ENCODE data around the gene GBX1. TPM values are rescaled to one million over a fixed set of nuclear protein-coding genes. Genes with fewer than 3 reads are reported as not detected.

GBX1 gene
- total and polyA plus RNA-seq, 2 donors (not counting 1 experiment from before 2014, with no cell fraction given), result not detected

DNA sequence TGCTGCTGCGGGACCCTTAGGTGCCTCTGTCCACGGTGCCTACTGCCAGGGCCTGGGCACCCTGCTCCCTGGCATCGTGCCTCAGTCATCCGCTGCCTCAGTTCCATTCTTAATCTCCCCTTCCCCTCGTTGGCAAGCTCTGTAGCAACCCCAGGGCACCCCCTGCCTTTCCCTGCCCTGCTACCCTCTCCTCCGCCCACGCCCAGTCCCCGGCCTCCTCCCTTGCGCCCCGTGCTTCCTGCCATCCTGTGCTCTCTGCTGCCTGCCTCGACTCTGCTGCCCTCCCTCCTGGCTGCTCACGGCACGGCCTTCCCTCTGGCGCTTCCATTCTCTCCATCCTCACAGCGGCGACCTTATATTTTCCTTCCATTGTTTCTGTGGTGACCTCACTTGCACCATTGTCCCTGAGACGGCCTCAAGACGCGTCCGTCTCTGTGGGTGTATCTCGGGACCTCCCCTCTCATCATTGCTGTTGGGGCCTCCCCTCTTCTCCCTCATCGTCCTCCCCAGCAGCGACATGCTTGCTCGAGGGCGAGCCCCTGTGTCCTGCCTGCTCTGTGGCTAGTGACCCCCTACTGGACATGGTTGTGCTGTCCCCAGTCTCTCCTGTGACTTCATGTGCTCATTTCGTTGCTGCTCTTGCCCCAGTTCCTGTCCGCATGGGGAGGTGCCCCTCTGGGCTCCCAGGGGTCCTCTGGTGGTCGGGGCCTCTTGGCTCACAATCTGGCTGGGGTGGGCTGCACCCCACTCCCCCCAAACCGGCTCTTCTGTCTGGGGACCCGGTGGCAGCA, 45.9 kb downstream of the GBX1 start:
- TF ChIP-seq CTCF (conservative IDR thresholded peaks at IDR 0.05 in 1 of 2, IDR thresholded peaks at IDR 0.05 in 1 of 2; ENCODE audit: low read depth in 1 of 2, low read length in 2 of 2), result no peak
- no peak for TF ChIP-seq EZH2 (IDR thresholded peaks at IDR 0.05; ENCODE audit: low read length, missing control alignments)
- Histone ChIP-seq H3K36me3 (ENCODE audit: control insufficient read depth, insufficient read depth, low read length) (peaks cover 29% of the 10 kb centered on the region), H2AFZ (ENCODE audit: low read length) (no peak overlapping the region), H4K20me1 (ENCODE audit: control insufficient read depth, extremely low read depth, insufficient read depth, low read length) (no peaks in the 10 kb centered on the region), H3K4me2 (ENCODE audit: extremely low read depth, insufficient read depth, low read length) (no peak overlapping the region), H3K4me1 (ENCODE audit: control insufficient read depth, extremely low read depth, insufficient read depth, low read length) (peaks cover 5% of the 10 kb centered on the region), H3K27me3 (ENCODE audit: control insufficient read depth, insufficient read depth, low read length) (no peaks in the 10 kb centered on the region), H3K9me3 (ENCODE audit: control insufficient read depth, insufficient read depth, low read depth, low read length) (no peaks in the 10 kb centered on the region), H3K27ac (ENCODE audit: insufficient read depth, low read length) (no peak overlapping the region), H3K79me2 (ENCODE audit: control insufficient read depth, insufficient read depth, low read length) (no peaks in the 10 kb centered on the region), H3K4me3 (replicated peaks in 1 of 4; ENCODE audit: control extremely low read depth in 1 of 4, insufficient read depth in 1 of 4, low read depth in 3 of 4, low read length in 4 of 4) (no peak overlapping the region), H3K9ac (ENCODE audit: insufficient read depth, low read length) (no peak overlapping the region)
- DNase-seq (ENCODE audit: low read depth in 2 of 2), result no peak

DNA sequence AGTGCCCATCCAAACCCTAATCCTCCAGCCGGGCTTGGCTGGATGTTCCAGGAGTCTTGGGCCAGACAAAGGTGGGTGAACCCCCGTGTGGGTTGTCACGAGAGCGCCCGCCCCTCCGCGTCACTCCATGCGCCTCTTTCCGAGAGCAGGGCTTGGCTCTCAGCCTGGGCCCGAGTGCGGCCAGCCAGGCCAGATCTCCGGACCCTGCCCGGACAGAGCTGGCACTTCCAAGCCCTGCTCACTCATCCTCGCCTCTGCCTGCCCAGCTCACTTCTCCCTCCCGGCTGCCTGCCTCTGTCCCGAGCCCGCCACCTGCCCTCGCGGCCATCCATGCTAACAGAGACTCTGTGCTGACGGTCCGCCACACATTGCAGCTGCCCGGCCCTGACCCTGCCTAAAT, 46.6 kb downstream of the GBX1 start:
- no peak overlapping the region for H3K4me2 ChIP-seq (ENCODE audit: extremely low read depth, insufficient read depth, low read length)
- DNase-seq (ENCODE audit: low read depth in 2 of 2), result no peak
- TF ChIP-seq CTCF (conservative IDR thresholded peaks at IDR 0.05 in 1 of 2, IDR thresholded peaks at IDR 0.05 in 1 of 2; ENCODE audit: low read depth in 1 of 2, low read length in 2 of 2), result no peak
- no peak for TF ChIP-seq EZH2 (IDR thresholded peaks at IDR 0.05; ENCODE audit: low read length, missing control alignments)
- H3K36me3 ChIP-seq (ENCODE audit: control insufficient read depth, insufficient read depth, low read length), result peaks cover 29% of the 10 kb centered on the region
- H3K9ac ChIP-seq (ENCODE audit: insufficient read depth, low read length), result no peak overlapping the region
- no peak overlapping the region for H3K4me3 ChIP-seq (replicated peaks in 1 of 4; ENCODE audit: control extremely low read depth in 1 of 4, insufficient read depth in 1 of 4, low read depth in 3 of 4, low read length in 4 of 4)
- H4K20me1 ChIP-seq (ENCODE audit: control insufficient read depth, extremely low read depth, insufficient read depth, low read length), result no peaks in the 10 kb centered on the region
- no peak overlapping the region for H2AFZ ChIP-seq (ENCODE audit: low read length)
- peaks cover 6% of the 10 kb centered on the region for H3K79me2 ChIP-seq (ENCODE audit: control insufficient read depth, insufficient read depth, low read length)
- no peak overlapping the region for H3K27ac ChIP-seq (ENCODE audit: insufficient read depth, low read length)
- H3K27me3 ChIP-seq (ENCODE audit: control insufficient read depth, insufficient read depth, low read length), result no peaks in the 10 kb centered on the region
- no peaks in the 10 kb centered on the region for H3K9me3 ChIP-seq (ENCODE audit: control insufficient read depth, insufficient read depth, low read depth, low read length)
- H3K4me1 ChIP-seq (ENCODE audit: control insufficient read depth, extremely low read depth, insufficient read depth, low read length), result peaks cover 5% of the 10 kb centered on the region

DNA sequence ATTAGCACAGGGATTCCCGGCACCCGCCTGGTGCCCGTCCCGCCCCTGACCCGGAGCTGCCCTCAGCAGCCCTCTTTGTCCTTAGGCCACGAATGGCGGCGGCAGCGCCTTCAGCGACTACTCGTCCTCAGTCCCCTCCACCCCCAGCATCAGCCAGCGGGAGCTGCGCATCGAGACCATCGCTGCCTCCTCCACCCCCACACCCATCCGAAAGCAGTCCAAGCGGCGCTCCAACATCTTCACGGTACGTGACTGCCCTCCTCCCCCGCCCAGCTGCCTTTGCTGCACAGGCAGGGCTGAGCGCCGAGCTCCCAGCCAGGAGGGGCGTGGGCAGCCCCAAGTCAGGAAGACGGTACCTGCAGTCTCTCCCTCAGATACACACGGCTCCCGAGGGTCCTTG, 47.6 kb downstream of the GBX1 start:
- no peak overlapping the region for H3K4me2 ChIP-seq (ENCODE audit: extremely low read depth, insufficient read depth, low read length)
- no peaks in the 10 kb centered on the region for H4K20me1 ChIP-seq (ENCODE audit: control insufficient read depth, extremely low read depth, insufficient read depth, low read length)
- H3K9ac ChIP-seq (ENCODE audit: insufficient read depth, low read length), result no peak overlapping the region
- H3K79me2 ChIP-seq (ENCODE audit: control insufficient read depth, insufficient read depth, low read length), result peaks cover 9% of the 10 kb centered on the region
- peaks cover 27% of the 10 kb centered on the region for H3K36me3 ChIP-seq (ENCODE audit: control insufficient read depth, insufficient read depth, low read length)
- no peak overlapping the region for H3K27ac ChIP-seq (ENCODE audit: insufficient read depth, low read length)
- no peaks in the 10 kb centered on the region for H3K4me1 ChIP-seq (ENCODE audit: control insufficient read depth, extremely low read depth, insufficient read depth, low read length)
- no peak for DNase-seq (ENCODE audit: low read depth in 2 of 2)
- no peak overlapping the region for H3K4me3 ChIP-seq (replicated peaks in 1 of 4; ENCODE audit: control extremely low read depth in 1 of 4, insufficient read depth in 1 of 4, low read depth in 3 of 4, low read length in 4 of 4)
- no peak overlapping the region for H2AFZ ChIP-seq (ENCODE audit: low read length)
- TF ChIP-seq CTCF (conservative IDR thresholded peaks at IDR 0.05 in 1 of 2, IDR thresholded peaks at IDR 0.05 in 1 of 2; ENCODE audit: low read depth in 1 of 2, low read length in 2 of 2) (no peak), EZH2 (IDR thresholded peaks at IDR 0.05; ENCODE audit: low read length, missing control alignments) (no peak)
- H3K27me3 ChIP-seq (ENCODE audit: control insufficient read depth, insufficient read depth, low read length), result no peaks in the 10 kb centered on the region
- H3K9me3 ChIP-seq (ENCODE audit: control insufficient read depth, insufficient read depth, low read depth, low read length), result no peaks in the 10 kb centered on the region

Measured in fibroblast of lung (primary cell).